ENCODE results near the gene PLD1. TPM values are rescaled to one million over a fixed set of nuclear protein-coding genes. Genes with fewer than 3 reads are reported as not detected.
"Not testable (repeated sequence)": the region's sequence is repeated elsewhere in the genome, so short reads cannot be mapped to it uniquely, and the experiment has no call there.

Gene PLD1
- total RNA-seq, 1 experiment from 2014 or later: 32.5 TPM

DNA sequence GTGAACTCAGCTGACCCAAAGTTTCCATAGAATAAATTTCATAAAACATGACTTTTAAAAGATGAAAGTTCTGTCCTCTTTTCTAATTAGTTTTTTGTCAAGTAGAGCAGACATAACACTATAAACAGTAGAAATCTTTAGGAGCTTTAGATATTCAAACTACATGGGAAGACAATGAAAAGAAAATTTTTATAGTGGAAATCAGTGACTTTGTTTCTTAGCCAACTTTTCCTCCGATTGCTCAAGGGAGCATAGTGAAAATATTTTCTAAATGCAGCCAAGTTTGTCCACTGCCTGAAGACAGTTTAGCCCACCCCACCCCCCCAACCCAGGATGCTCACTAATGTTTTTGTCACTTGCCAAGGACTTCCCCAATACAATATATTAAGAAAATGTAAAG lies 114.9 kb downstream of the PLD1 start:
- no peaks in the 10 kb centered on the region for H3K27me3 ChIP-seq (ENCODE audit: insufficient read depth, low read depth)
- H3K9me2 ChIP-seq (ENCODE audit: insufficient read depth): no peaks in the 10 kb centered on the region
- no peak overlapping the region for H3K4me2 ChIP-seq
- no peak overlapping the region for H3K27ac ChIP-seq
- no peaks in the 10 kb centered on the region for H4K20me1 ChIP-seq (ENCODE audit: insufficient read depth)
- H2AFZ ChIP-seq: no peak overlapping the region
- TF ChIP-seq, protein P1, sequence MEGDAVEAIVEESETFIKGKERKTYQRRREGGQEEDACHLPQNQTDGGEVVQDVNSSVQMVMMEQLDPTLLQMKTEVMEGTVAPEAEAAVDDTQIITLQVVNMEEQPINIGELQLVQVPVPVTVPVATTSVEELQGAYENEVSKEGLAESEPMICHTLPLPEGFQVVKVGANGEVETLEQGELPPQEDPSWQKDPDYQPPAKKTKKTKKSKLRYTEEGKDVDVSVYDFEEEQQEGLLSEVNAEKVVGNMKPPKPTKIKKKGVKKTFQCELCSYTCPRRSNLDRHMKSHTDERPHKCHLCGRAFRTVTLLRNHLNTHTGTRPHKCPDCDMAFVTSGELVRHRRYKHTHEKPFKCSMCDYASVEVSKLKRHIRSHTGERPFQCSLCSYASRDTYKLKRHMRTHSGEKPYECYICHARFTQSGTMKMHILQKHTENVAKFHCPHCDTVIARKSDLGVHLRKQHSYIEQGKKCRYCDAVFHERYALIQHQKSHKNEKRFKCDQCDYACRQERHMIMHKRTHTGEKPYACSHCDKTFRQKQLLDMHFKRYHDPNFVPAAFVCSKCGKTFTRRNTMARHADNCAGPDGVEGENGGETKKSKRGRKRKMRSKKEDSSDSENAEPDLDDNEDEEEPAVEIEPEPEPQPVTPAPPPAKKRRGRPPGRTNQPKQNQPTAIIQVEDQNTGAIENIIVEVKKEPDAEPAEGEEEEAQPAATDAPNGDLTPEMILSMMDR (conservative IDR thresholded peaks at IDR 0.05): no peak
- no peak for TF ChIP-seq EZH2 (IDR thresholded peaks at IDR 0.05; ENCODE audit: low read depth)
- H3K9me3 ChIP-seq (ENCODE audit: insufficient read depth, low read depth): no peaks in the 10 kb centered on the region
- H3K4me3 ChIP-seq: no peak overlapping the region
- no peaks in the 10 kb centered on the region for H3K79me2 ChIP-seq (ENCODE audit: low read depth)
- POLR2A ChIA-PET (ENCODE audit: unreplicated experiment): no interaction called here
- no peaks in the 10 kb centered on the region for H3K4me1 ChIP-seq (replicated peaks; ENCODE audit: insufficient read depth)
- H3F3A ChIP-seq (ENCODE audit: insufficient read depth, low read depth): no peaks in the 10 kb centered on the region
- no peaks in the 10 kb centered on the region for H3K36me3 ChIP-seq (ENCODE audit: low read depth)
- CTCF ChIA-PET: interaction anchor here (0.6 kb wide), 2 partner anchors 551 to 652 kb away, joined by 6 read pairs; no protein-coding TSS in a partner anchor
- intact Hi-C loops (cut with micrococcal nuclease; ENCODE audit: unreplicated experiment): no loop called here
- DNase-seq: no peak
- BruUV-seq (replicated peaks): no TSS peak

DNA sequence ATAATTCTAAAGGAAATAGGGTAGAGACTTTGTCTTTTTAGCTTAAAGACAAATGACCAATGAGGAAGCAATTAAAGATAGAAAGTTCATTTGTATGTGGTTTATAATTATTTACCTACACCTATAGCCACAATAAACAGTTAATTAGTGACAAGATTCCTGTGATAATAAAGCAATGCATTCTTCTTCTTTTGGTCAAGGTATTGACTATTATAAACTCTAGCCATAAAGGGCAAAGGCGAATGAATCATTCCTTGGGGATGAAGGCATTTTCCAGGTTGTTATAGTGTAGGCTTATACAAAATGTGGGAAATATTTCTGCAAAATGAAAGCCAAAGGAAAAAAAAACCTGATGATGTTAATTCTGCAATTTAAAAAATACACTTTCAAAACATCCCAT lies 115.4 kb downstream of the PLD1 start:
- H3K9me2 ChIP-seq (ENCODE audit: insufficient read depth): no peaks in the 10 kb centered on the region
- no peak overlapping the region for H2AFZ ChIP-seq
- no peak overlapping the region for H3K4me2 ChIP-seq
- no peaks in the 10 kb centered on the region for H3K36me3 ChIP-seq (ENCODE audit: low read depth)
- DNase-seq: no peak
- no peaks in the 10 kb centered on the region for H4K20me1 ChIP-seq (ENCODE audit: insufficient read depth)
- H3K79me2 ChIP-seq (ENCODE audit: low read depth): no peaks in the 10 kb centered on the region
- H3K4me1 ChIP-seq (replicated peaks; ENCODE audit: insufficient read depth): no peaks in the 10 kb centered on the region
- 0 out of 2 replicates have a peak, but pooled peaks cover 3% of the 10 kb centered on the region for H3K9me3 ChIP-seq (ENCODE audit: insufficient read depth, low read depth)
- H3K4me3 ChIP-seq: no peak overlapping the region
- intact Hi-C loops (cut with micrococcal nuclease; ENCODE audit: unreplicated experiment): no loop called here
- POLR2A ChIA-PET (ENCODE audit: unreplicated experiment): no interaction called here
- BruUV-seq (replicated peaks): no TSS peak
- no peak overlapping the region for H3K27ac ChIP-seq
- TF ChIP-seq, protein P1 (conservative IDR thresholded peaks at IDR 0.05): no peak
- H3F3A ChIP-seq (ENCODE audit: insufficient read depth, low read depth): no peaks in the 10 kb centered on the region
- H3K27me3 ChIP-seq (ENCODE audit: insufficient read depth, low read depth): no peaks in the 10 kb centered on the region
- CTCF ChIA-PET: no interaction called here

DNA sequence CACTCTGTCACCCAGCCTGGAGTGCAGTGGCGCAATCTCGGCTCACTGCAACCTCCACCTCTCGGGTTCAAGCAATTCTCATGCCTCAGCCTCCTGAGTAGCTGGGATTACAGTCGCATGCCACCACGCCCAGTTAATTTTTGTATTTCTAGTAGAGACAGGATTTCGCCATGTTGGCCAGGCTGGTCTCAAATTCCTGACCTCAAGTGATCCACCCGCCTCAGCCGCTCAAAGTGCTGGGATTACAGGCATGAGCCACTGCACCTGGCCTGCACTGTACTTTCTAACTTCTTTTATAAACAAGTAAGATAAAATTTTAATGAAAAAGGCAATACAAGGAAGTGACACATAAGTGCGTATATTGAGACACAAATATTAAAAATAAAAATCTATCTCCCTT lies 117.7 kb downstream of the PLD1 start:
- H4K20me1 ChIP-seq (ENCODE audit: insufficient read depth); H3K79me2 ChIP-seq (ENCODE audit: low read depth); POLR2A ChIA-PET (ENCODE audit: unreplicated experiment); H3K4me1 ChIP-seq (replicated peaks; ENCODE audit: insufficient read depth); intact Hi-C loops (cut with micrococcal nuclease; ENCODE audit: unreplicated experiment); DNase-seq; H3F3A ChIP-seq (ENCODE audit: insufficient read depth, low read depth); H3K27me3 ChIP-seq (ENCODE audit: insufficient read depth, low read depth); H3K27ac ChIP-seq; H3K9me2 ChIP-seq (ENCODE audit: insufficient read depth); CTCF ChIA-PET; H3K9me3 ChIP-seq (ENCODE audit: insufficient read depth, low read depth); H3K4me3 ChIP-seq; BruUV-seq (replicated peaks); H2AFZ ChIP-seq; H3K36me3 ChIP-seq (ENCODE audit: low read depth); H3K4me2 ChIP-seq: not testable (repeated sequence)

DNA sequence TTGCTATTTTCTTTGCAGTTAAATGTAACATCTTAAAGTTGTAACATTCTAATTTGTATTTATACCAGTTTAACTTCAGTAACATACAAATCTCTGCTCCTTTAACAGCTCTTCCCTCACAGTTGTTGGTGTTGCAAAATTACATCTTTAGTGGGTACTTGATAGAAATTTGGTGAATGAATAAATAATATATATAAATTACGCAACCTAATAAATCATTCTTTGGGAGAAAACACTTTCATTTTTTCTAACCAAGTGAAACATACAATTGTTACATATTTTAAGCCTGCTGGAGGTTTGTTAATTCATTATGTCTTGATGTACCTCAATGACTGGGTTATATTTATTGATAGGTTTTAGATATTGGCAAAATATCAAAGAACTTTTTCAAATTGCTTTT lies 118.8 kb downstream of the PLD1 start:
- H3K4me2 ChIP-seq: no peak overlapping the region
- H3K27ac ChIP-seq: no peak overlapping the region
- H3F3A ChIP-seq (ENCODE audit: insufficient read depth, low read depth): no peaks in the 10 kb centered on the region
- TF ChIP-seq EZH2 (IDR thresholded peaks at IDR 0.05; ENCODE audit: low read depth): no peak
- TF ChIP-seq, protein P1 (conservative IDR thresholded peaks at IDR 0.05): no peak
- H3K36me3 ChIP-seq (ENCODE audit: low read depth): no peaks in the 10 kb centered on the region
- H3K79me2 ChIP-seq (ENCODE audit: low read depth): no peaks in the 10 kb centered on the region
- H3K9me3 ChIP-seq (ENCODE audit: insufficient read depth, low read depth): 0 out of 2 replicates have a peak, but pooled peaks cover 3% of the 10 kb centered on the region
- no peak for DNase-seq
- H3K27me3 ChIP-seq (ENCODE audit: insufficient read depth, low read depth): no peaks in the 10 kb centered on the region
- no peaks in the 10 kb centered on the region for H3K4me1 ChIP-seq (replicated peaks; ENCODE audit: insufficient read depth)
- ChIA-PET CTCF (no interaction called here), POLR2A (ENCODE audit: unreplicated experiment) (no interaction called here)
- no TSS peak for BruUV-seq (replicated peaks)
- no peaks in the 10 kb centered on the region for H4K20me1 ChIP-seq (ENCODE audit: insufficient read depth)
- H3K4me3 ChIP-seq: no peak overlapping the region
- no peaks in the 10 kb centered on the region for H3K9me2 ChIP-seq (ENCODE audit: insufficient read depth)
- intact Hi-C loops (cut with micrococcal nuclease; ENCODE audit: unreplicated experiment): no loop called here
- no peak overlapping the region for H2AFZ ChIP-seq

Measured in PC-9 (cell line).